Measurements from ENCODE around the gene NUP93. TPM values are rescaled to one million over a fixed set of nuclear protein-coding genes. Genes with fewer than 3 reads are reported as not detected.

NUP93 gene
- total and polyA plus RNA-seq, 9 of the 15 experiments (the other 6 are each of a cell fraction or from before 2014, with no cell fraction given) = 92.0 to 162 (median 121) TPM

DNA sequence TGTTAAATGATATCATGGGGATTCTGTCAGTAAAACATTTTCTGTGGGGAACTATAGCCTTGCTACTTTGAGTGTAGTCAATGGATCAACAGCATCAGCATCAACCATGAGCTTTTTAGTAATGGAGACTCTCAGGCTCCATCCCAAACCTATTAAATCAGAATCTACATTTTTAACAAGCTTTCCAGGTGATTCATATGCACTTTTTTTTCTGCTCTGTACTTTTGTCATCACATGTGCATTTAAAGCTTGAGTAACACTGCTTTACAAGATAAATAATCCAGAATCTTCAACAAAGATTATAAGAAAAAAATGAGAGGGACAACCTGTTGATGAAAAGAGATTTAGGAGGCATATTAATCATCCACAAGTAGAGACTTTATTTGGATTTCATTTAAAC lies 23.5 kb downstream of the NUP93 start (continued):
- no peak for TF ChIP-seq MECOM (CRISPR knock-in tag; IDR thresholded peaks at IDR 0.05)
- no peak for TF ChIP-seq ZNF263 (CRISPR knock-in tag; IDR thresholded peaks at IDR 0.05; ENCODE audit: borderline replicate concordance)
- TF ChIP-seq ZNF133 (CRISPR knock-in tag; IDR thresholded peaks at IDR 0.05) = no peak

DNA sequence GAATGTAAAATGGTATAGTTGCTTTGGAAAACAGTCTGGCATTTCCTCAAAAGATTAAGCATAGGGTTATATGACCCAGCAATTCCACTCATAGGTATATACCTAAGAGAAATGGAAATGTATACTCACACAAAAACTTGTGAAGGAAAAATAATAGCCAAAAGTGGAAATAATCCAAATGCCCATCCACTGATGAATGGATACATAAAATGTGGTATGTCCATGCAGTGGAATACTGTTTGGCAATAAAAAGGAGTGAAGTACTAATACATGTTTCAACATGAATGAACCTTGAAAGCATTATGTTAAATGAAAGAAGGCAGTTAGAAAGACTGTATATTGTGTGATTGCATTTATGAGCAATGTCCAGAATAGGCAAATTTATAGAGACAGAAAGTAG lies 25.1 kb downstream of the NUP93 start:
- Histone ChIP-seq H2AFZ (ENCODE audit: low read depth, low read length) (no peak overlapping the region), H3K27ac (ENCODE audit: extremely low read depth, low read depth, low read length) (no peak overlapping the region), H3K9me3 (replicated peaks; ENCODE audit: control insufficient read depth, insufficient read depth, low read depth, low read length) (no peaks in the 10 kb centered on the region; the same call in 1 of the 2 replicates), H3K4me1 (replicated peaks in 1 of 2; ENCODE audit: control insufficient read depth in 2 of 2, insufficient read depth in 2 of 2, low read length in 2 of 2) (no peaks in the 10 kb centered on the region), H3K4me2 (ENCODE audit: insufficient read depth, low read length) (no peak overlapping the region), H3K36me3 (ENCODE audit: control insufficient read depth, insufficient read depth, low read length) (peaks cover 51% of the 10 kb centered on the region), H3K79me2 (ENCODE audit: control insufficient read depth, insufficient read depth, low read length) (peaks cover 37% of the 10 kb centered on the region), H3K27me3 (ENCODE audit: control insufficient read depth in 2 of 2, insufficient read depth in 2 of 2, low read length in 2 of 2) (no peaks in the 10 kb centered on the region), H3K9me1 (ENCODE audit: control insufficient read depth, insufficient read depth, low read length) (no peaks in the 10 kb centered on the region), H3K9ac (ENCODE audit: insufficient read depth in 1 of 2, low read depth in 2 of 2, low read length in 2 of 2) (no peak overlapping the region), H4K20me1 (replicated peaks; ENCODE audit: control insufficient read depth, insufficient read depth, low read length) (no peaks in the 10 kb centered on the region), H3K4me3 (no peak overlapping the region)
- BruUV-seq (replicated peaks) = no TSS peak
- intact Hi-C loops (cut with micrococcal nuclease) (no loop called here), in situ Hi-C loops (cut with MboI) (no loop called here)
- ATAC-seq (no peak), DNase-seq (ENCODE audit: extremely low read depth in 1 of 4, low spot score in 3 of 4) (no peak), FAIRE-seq (no peak)
- ChIA-PET POLR2A (no interaction called here), CTCF (ENCODE audit: low intra/inter-chr PET ratio) (no interaction called here)
- TF ChIP-seq GABPB2 (CRISPR knock-in tag; conservative IDR thresholded peaks at IDR 0.05) (no peak), ZNF436 (CRISPR knock-in tag; IDR thresholded peaks at IDR 0.05) (no peak), HNRNPUL1 (IDR thresholded peaks at IDR 0.05; ENCODE audit: low read length) (no peak), HDAC1 (IDR thresholded peaks at IDR 0.05) (no peak), NONO (IDR thresholded peaks at IDR 0.05; ENCODE audit: low read depth in 2 of 2, low read length in 1 of 2) (no peak), THAP12 (CRISPR knock-in tag; IDR thresholded peaks at IDR 0.05) (no peak), RBM22 (IDR thresholded peaks at IDR 0.05; ENCODE audit: low read depth, low read length, poor library complexity, severe bottlenecking) (no peak)
- TF ChIP-seq, protein P1, sequence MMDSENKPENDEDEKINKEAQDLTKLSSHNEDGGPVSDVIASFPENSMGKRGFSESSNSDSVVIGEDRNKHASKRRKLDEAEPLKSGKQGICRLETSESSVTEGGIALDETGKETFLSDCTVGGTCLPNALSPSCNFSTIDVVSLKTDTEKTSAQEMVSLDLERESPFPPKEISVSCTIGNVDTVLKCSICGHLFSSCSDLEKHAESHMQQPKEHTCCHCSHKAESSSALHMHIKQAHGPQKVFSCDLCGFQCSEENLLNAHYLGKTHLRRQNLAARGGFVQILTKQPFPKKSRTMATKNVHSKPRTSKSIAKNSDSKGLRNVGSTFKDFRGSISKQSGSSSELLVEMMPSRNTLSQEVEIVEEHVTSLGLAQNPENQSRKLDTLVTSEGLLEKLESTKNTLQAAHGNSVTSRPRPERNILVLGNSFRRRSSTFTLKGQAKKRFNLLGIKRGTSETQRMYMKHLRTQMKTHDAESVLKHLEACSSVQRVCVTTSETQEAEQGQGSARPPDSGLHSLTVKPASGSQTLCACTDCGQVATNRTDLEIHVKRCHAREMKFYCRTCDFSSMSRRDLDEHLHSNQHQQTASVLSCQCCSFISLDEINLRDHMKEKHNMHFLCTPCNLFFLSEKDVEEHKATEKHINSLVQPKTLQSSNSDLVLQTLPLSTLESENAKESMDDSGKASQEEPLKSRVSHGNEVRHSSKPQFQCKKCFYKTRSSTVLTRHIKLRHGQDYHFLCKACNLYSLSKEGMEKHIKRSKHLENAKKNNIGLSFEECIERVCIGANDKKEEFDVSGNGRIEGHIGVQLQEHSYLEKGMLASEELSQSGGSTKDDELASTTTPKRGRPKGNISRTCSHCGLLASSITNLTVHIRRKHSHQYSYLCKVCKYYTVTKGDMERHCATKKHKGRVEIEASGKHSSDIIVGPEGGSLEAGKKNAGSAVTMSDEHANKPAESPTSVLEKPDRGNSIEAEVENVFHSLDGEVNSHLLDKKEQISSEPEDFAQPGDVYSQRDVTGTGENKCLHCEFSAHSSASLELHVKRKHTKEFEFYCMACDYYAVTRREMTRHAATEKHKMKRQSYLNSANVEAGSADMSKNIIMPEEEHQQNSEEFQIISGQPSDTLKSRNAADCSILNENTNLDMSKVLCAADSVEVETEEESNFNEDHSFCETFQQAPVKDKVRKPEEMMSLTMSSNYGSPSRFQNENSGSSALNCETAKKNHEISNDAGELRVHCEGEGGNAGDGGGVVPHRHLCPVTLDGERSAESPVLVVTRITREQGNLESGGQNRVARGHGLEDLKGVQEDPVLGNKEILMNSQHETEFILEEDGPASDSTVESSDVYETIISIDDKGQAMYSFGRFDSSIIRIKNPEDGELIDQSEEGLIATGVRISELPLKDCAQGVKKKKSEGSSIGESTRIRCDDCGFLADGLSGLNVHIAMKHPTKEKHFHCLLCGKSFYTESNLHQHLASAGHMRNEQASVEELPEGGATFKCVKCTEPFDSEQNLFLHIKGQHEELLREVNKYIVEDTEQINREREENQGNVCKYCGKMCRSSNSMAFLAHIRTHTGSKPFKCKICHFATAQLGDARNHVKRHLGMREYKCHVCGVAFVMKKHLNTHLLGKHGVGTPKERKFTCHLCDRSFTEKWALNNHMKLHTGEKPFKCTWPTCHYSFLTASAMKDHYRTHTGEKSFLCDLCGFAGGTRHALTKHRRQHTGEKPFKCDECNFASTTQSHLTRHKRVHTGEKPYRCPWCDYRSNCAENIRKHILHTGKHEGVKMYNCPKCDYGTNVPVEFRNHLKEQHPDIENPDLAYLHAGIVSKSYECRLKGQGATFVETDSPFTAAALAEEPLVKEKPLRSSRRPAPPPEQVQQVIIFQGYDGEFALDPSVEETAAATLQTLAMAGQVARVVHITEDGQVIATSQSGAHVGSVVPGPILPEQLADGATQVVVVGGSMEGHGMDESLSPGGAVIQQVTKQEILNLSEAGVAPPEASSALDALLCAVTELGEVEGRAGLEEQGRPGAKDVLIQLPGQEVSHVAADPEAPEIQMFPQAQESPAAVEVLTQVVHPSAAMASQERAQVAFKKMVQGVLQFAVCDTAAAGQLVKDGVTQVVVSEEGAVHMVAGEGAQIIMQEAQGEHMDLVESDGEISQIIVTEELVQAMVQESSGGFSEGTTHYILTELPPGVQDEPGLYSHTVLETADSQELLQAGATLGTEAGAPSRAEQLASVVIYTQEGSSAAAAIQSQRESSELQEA (IDR thresholded peaks at IDR 0.05; ENCODE audit: low read depth) = no peak

Data from K562 (cell line).